Measurements from ENCODE around the gene GAB2.

GRCh38 chr11:78341841-78342240 lies 75.8 kb downstream of the GAB2 start:
- TF ChIP-seq EZH2 (IDR thresholded peaks at IDR 0.05) (no peak), POLR2AphosphoS5 (IDR thresholded peaks at IDR 0.05; ENCODE audit: borderline replicate concordance, low read depth, low read length) (no peak)

Measured in SK-N-MC (cell line).